HepG2 (cell line): ENCODE results near the gene SNED1. TPM values are rescaled to one million over a fixed set of nuclear protein-coding genes. Genes with fewer than 3 reads are reported as not detected.

Experiments
- AGO1 ChIP-seq: fragments of 200-400 bp; formaldehyde crosslinking; IDR thresholded peaks from 2 replicates; pipeline ENCODE4 v1.6.1; 2017; ENCODE audit warnings: mild to moderate bottlenecking, low read depth, low read length, moderate library complexity; ENCODE audit not compliant: poor library complexity, severe bottlenecking
- AKAP8 ChIP-seq: sonication (generic); formaldehyde crosslinking; IDR thresholded peaks from 2 replicates; pipeline ENCODE4 v1.5.1; 2020; ENCODE audit warnings: mild to moderate bottlenecking, missing genetic modification reagents
- KAT2B ChIP-seq: fragments of 150-350 bp; IDR thresholded peaks from 2 replicates; pipeline ENCODE4 v1.6.1; 2014; ENCODE audit warnings: low read depth, low read length, borderline replicate concordance
- KLF16 ChIP-seq, 2 experiments: sonication (generic) in 1 of 2; formaldehyde crosslinking in 1 of 2; IDR thresholded peaks; 2 replicates each; pipeline versions ENCODE4 v1.6.1 to v1.8.0; 2016 to 2023; ENCODE audit warnings: missing genetic modification reagents in 2 of 2, missing compliant biosample characterization in 1 of 2
- RXRB ChIP-seq: IDR thresholded peaks from 2 replicates; pipeline ENCODE4 v1.6.1; 2016; ENCODE audit warnings: borderline replicate concordance, missing genetic modification reagents, missing compliant biosample characterization
- TCF7L2 ChIP-seq: IDR thresholded peaks from 2 replicates; pipeline ENCODE4 v1.6.1; 2011; ENCODE audit warnings: mild to moderate bottlenecking, low read depth, low read length, moderate library complexity
- ZNF256 ChIP-seq: sonication (generic); formaldehyde crosslinking; conservative IDR thresholded peaks from 2 replicates; pipeline ENCODE4 v1.4.0; 2020; ENCODE audit warnings: missing genetic modification reagents
- ZNF737 ChIP-seq: sonication (generic); formaldehyde crosslinking; IDR thresholded peaks from 2 replicates; pipeline ENCODE4 v1.5.0; 2020; ENCODE audit warnings: missing genetic modification reagents, mild to moderate bottlenecking, borderline replicate concordance
- ZUFSP ChIP-seq: sonication (generic); formaldehyde crosslinking; IDR thresholded peaks from 2 replicates; pipeline ENCODE4 v1.9.0; 2021; ENCODE audit warnings: missing genetic modification reagents, mild to moderate bottlenecking, borderline replicate concordance
- polyA plus RNA-seq, 8 experiments: library from polyadenylated mRNA; depleted of rRNA in 3 of 8; stranded (reverse) in 7 of 8; unstranded in 1 of 8; fragments of >200 nt; fragmentation: Illumina TruSeq in 4 of 8; extraction: Trizol in 4 of 8; gene quantifications; 2 replicates each; pipeline versions ENCODE4 v1.2.1 to v1.2.3, GENCODE V29; 2011 to 2016; ENCODE audit warnings: low read depth in 4 of 8, missing spikeins in 1 of 8, mixed read lengths in 1 of 8; ENCODE audit not compliant: insufficient read depth in 1 of 8
- total RNA-seq, 5 experiments: library from RNA; depleted of rRNA; stranded (reverse); fragments of >200 nt; fragmentation: Illumina TruSeq; extraction: Trizol; gene quantifications; 2 replicates each; pipeline ENCODE4 v1.2.3, GENCODE V29; 2016; ENCODE audit warnings: low read depth in 1 of 5
- TF ChIP-seq, protein P1 (sequence below): sonication (generic); formaldehyde crosslinking; IDR thresholded peaks from 2 replicates; pipeline ENCODE4 v1.5.1; 2020; ENCODE audit warnings: missing genetic modification reagents, mild to moderate bottlenecking, borderline replicate concordance
- TF ChIP-seq, protein P2 (sequence below): sonication (generic); formaldehyde crosslinking; IDR thresholded peaks from 2 replicates; pipeline ENCODE4 v1.8.1; 2023; ENCODE audit warnings: mild to moderate bottlenecking, moderate library complexity, missing genetic modification reagents
- TF ChIP-seq, protein P3 (sequence below): sonication (generic); formaldehyde crosslinking; IDR thresholded peaks from 2 replicates; pipeline ENCODE4 v1.4.0; 2020; ENCODE audit warnings: missing genetic modification reagents, mild to moderate bottlenecking, borderline replicate concordance
- TF ChIP-seq, protein P4 (sequence below): sonication (generic); formaldehyde crosslinking; conservative IDR thresholded peaks from 2 replicates; pipeline ENCODE4 v1.4.0; 2020; ENCODE audit warnings: mild to moderate bottlenecking, missing genetic modification reagents, moderate library complexity
- TF ChIP-seq, protein P5 (sequence below): sonication (generic); formaldehyde crosslinking; IDR thresholded peaks from 2 replicates; pipeline ENCODE4 v1.5.0; 2020; ENCODE audit warnings: missing genetic modification reagents, mild to moderate bottlenecking, borderline replicate concordance

The SNED1 gene
- total and polyA plus RNA-seq, 2 of the 13 experiments (the other 11 are each of a cell fraction or from before 2014, with no cell fraction given) = 0.15 to 0.65 TPM

GRCh38 chr2:240960309-240960970 lies 38.0 kb upstream of the SNED1 start (continued):
- TF ChIP-seq, protein P1, sequence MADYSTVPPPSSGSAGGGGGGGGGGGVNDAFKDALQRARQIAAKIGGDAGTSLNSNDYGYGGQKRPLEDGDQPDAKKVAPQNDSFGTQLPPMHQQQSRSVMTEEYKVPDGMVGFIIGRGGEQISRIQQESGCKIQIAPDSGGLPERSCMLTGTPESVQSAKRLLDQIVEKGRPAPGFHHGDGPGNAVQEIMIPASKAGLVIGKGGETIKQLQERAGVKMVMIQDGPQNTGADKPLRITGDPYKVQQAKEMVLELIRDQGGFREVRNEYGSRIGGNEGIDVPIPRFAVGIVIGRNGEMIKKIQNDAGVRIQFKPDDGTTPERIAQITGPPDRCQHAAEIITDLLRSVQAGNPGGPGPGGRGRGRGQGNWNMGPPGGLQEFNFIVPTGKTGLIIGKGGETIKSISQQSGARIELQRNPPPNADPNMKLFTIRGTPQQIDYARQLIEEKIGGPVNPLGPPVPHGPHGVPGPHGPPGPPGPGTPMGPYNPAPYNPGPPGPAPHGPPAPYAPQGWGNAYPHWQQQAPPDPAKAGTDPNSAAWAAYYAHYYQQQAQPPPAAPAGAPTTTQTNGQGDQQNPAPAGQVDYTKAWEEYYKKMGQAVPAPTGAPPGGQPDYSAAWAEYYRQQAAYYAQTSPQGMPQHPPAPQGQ = no peak
- TF ChIP-seq, protein P2, sequence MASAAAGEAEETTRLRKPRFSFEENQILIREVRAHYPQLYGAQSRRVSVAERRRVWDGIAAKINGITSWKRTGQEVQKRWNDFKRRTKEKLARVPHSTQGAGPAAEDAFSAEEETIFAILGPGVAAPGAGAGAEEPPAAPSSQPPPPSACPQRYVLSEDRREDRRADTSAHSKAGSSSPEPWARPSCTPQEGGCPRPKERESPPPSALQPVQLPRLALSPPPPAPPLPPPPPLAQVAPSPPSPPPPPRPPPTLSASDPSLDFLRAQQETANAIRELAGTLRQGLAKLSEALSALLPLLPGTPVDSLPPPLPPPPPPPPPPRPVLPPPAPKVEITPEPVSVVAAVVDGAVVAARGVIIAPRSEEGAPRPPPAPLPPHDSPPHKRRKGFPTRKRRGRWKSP (CRISPR knock-in tag) = 0 out of 2 replicates have a peak, but pooled peaks have one; percentile 88
- TF ChIP-seq RXRB (CRISPR knock-in tag) (peak; percentile 69), KAT2B (no peak), KLF16 (CRISPR knock-in tag; IDR thresholded peaks at IDR 0.05) (peak in 1 of 2 experiments; percentile 87; a peak in 2 of 4 replicates), ZNF256 (no peak), AGO1 (no peak), TCF7L2 (no peak), ZUFSP (no peak), AKAP8 (CRISPR knock-in tag) (peak; percentile 96), ZNF737 (CRISPR knock-in tag) (0 out of 2 replicates have a peak, but pooled peaks have one; percentile 60)
- TF ChIP-seq, protein P3, sequence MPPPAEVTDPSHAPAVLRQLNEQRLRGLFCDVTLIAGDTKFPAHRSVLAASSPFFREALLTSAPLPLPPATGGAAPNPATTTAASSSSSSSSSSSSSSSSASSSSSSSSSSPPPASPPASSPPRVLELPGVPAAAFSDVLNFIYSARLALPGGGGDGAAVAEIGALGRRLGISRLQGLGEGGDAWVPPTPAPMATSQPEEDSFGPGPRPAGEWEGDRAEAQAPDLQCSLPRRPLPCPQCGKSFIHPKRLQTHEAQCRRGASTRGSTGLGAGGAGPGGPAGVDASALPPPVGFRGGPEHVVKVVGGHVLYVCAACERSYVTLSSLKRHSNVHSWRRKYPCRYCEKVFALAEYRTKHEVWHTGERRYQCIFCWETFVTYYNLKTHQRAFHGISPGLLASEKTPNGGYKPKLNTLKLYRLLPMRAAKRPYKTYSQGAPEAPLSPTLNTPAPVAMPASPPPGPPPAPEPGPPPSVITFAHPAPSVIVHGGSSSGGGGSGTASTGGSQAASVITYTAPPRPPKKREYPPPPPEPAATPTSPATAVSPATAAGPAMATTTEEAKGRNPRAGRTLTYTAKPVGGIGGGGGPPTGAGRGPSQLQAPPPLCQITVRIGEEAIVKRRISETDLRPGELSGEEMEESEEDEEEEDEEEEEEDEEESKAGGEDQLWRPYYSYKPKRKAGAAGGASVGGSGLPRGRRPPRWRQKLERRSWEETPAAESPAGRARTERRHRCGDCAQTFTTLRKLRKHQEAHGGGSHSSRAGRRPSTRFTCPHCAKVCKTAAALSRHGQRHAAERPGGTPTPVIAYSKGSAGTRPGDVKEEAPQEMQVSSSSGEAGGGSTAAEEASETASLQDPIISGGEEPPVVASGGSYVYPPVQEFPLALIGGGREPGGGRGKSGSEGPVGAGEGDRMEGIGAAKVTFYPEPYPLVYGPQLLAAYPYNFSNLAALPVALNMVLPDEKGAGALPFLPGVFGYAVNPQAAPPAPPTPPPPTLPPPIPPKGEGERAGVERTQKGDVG (CRISPR knock-in tag) = no peak; the same call in 1 of the 2 replicates
- TF ChIP-seq, protein P4, sequence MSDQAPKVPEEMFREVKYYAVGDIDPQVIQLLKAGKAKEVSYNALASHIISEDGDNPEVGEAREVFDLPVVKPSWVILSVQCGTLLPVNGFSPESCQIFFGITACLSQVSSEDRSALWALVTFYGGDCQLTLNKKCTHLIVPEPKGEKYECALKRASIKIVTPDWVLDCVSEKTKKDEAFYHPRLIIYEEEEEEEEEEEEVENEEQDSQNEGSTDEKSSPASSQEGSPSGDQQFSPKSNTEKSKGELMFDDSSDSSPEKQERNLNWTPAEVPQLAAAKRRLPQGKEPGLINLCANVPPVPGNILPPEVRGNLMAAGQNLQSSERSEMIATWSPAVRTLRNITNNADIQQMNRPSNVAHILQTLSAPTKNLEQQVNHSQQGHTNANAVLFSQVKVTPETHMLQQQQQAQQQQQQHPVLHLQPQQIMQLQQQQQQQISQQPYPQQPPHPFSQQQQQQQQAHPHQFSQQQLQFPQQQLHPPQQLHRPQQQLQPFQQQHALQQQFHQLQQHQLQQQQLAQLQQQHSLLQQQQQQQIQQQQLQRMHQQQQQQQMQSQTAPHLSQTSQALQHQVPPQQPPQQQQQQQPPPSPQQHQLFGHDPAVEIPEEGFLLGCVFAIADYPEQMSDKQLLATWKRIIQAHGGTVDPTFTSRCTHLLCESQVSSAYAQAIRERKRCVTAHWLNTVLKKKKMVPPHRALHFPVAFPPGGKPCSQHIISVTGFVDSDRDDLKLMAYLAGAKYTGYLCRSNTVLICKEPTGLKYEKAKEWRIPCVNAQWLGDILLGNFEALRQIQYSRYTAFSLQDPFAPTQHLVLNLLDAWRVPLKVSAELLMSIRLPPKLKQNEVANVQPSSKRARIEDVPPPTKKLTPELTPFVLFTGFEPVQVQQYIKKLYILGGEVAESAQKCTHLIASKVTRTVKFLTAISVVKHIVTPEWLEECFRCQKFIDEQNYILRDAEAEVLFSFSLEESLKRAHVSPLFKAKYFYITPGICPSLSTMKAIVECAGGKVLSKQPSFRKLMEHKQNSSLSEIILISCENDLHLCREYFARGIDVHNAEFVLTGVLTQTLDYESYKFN = peak; percentile 94
- TF ChIP-seq, protein P5, sequence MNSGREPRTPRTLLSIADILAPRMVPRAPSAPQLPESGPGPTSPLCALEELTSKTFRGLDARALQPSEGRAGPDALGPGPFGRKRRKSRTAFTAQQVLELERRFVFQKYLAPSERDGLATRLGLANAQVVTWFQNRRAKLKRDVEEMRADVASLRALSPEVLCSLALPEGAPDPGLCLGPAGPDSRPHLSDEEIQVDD (CRISPR knock-in tag) = no peak
